CD4-positive, alpha-beta T cell (primary cell): ENCODE results near the gene NT5DC3. TPM values are rescaled to one million over a fixed set of nuclear protein-coding genes. Genes with fewer than 3 reads are reported as not detected.

Experiments used
- ATAC-seq: fragments of 200-7000 bp; cut with Tn5 transposase; one replicate; pipeline ENCODE4 v1.10.0; 2022; ENCODE audit warnings: mild to moderate bottlenecking; ENCODE audit not compliant: poor library complexity
- CTCF ChIA-PET: fragments of 350-600 bp; sonication (Branson Sonifier 250); formaldehyde crosslinking; loops from one replicate; lab custom pipeline; 2021; ENCODE audit warnings: antibody characterized with exemption, inconsistent platforms; lab: Charles Lee
- POLR2A ChIA-PET: fragments of 350-600 bp; sonication (Branson Sonifier 250); formaldehyde crosslinking; loops from one replicate; lab custom pipeline; 2021; ENCODE audit warnings: antibody characterized with exemption, inconsistent platforms; lab: Charles Lee
- DNase-seq, 14 experiments: peaks; one replicate each; pipeline ENCODE4 v3.0.0-alpha.2; 2013 to 2020; ENCODE audit warnings: mixed read lengths in 2 of 14
- H3K27ac ChIP-seq, 2 donors: one replicate each; pipeline versions ENCODE4 v1.5.1 to v1.7.0; 2013; ENCODE audit warnings: low read length in 2 of 2, low read depth in 1 of 2, mild to moderate bottlenecking in 1 of 2
- H3K27me3 ChIP-seq, 2 experiments: 1 replicate in 1 of 2; 2 replicates in 1 of 2; pipeline versions ENCODE4 v1.6.1 to v1.7.0; 2013; ENCODE audit warnings: low read length in 2 of 2, control low read depth in 1 of 2, mild to moderate bottlenecking in 1 of 2, moderate library complexity in 1 of 2; ENCODE audit not compliant: insufficient read depth in 2 of 2, control insufficient read depth in 1 of 2
- H3K36me3 ChIP-seq: one replicate; pipeline ENCODE4 v1.6.1; 2013; ENCODE audit warnings: low read length, control low read depth; ENCODE audit not compliant: insufficient read depth
- H3K4me1 ChIP-seq: one replicate; pipeline ENCODE4 v1.6.1; 2013; ENCODE audit warnings: low read length, control low read depth; ENCODE audit not compliant: insufficient read depth
- H3K4me3 ChIP-seq: one replicate; pipeline ENCODE4 v1.5.1; 2013; ENCODE audit warnings: mild to moderate bottlenecking, low read length, moderate library complexity
- H3K9me3 ChIP-seq, 2 experiments: 1 replicate in 1 of 2; 2 replicates in 1 of 2; pipeline versions ENCODE4 v1.6.1 to v1.7.0; 2013; ENCODE audit warnings: low read length in 2 of 2, mild to moderate bottlenecking in 2 of 2, control low read depth in 1 of 2, moderate library complexity in 1 of 2; ENCODE audit not compliant: control insufficient read depth in 1 of 2, insufficient read depth in 1 of 2
- H3K27ac Mint-ChIP-seq: one replicate; pipeline ENCODE4 v1.8.0; 2020; ENCODE audit warnings: mixed read lengths
- H3K27me3 Mint-ChIP-seq: one replicate; pipeline ENCODE4 v1.8.0; 2021; ENCODE audit warnings: mixed read lengths
- H3K36me3 Mint-ChIP-seq: one replicate; pipeline ENCODE4 v1.8.0; 2021; ENCODE audit warnings: low read depth, mixed read lengths
- H3K4me1 Mint-ChIP-seq: one replicate; pipeline ENCODE4 v1.8.0; 2021; ENCODE audit warnings: low read depth, mixed read lengths
- H3K4me3 Mint-ChIP-seq: one replicate; pipeline ENCODE4 v1.8.0; 2020; ENCODE audit warnings: mild to moderate bottlenecking, mixed read lengths
- H3K9me3 Mint-ChIP-seq: one replicate; pipeline ENCODE4 v1.8.0; 2020; ENCODE audit warnings: mixed read lengths
- intact Hi-C, 2 experiments: fragments of 100-400 bp; cut with DNase I in 1 of 2; cut with micrococcal nuclease in 1 of 2; formaldehyde crosslinking; loops; one replicate each; pipeline versions ENCODE4 v1.15.1 to v1.9.0; 2023 to 2025; cut with DNase I, micrococcal nuclease
- total RNA-seq, 174 experiments: library from RNA in 2 of 174; stranded (reverse) in 2 of 174; gene quantifications; one replicate each; pipeline ENCODE4 v1.2.3 and lab custom pipeline; 2021 to 2026
- TF ChIP-seq, protein P1 (sequence below): fragments of 200-600 bp; IDR thresholded peaks from one replicate; pipeline ENCODE4 v1.8.0; 2022; ENCODE audit warnings: antibody characterized with exemption, mild to moderate bottlenecking

Gene NT5DC3
- total RNA-seq, 2 experiments from 2014 or later: 3.5 to 4.0 TPM

DNA sequence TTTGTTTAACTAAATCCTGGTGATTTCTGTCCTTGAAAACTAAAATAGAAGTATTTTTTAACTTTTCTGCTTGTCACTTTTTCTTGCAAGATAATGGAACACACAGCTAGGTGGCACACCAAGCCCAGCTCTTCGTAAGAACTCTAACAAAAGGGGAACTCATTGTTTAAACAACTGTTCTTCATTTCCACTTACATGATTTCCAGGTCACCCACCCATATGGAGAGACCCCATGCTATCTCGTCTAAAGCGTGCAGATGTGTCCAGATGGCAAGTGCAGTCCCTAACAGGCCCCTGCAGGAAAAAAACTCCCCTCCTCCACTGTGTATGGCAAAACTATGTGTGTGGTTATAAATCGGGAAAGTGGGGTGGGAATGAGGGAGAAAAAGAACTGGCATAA, 43.3 kb upstream of the NT5DC3 start:
- no peaks in the 10 kb centered on the region for H3K36me3 ChIP-seq
- CTCF ChIA-PET: interaction anchor here (0.7 to 2.6 kb wide), 6 partner anchors 15 to 225 kb away, joined by 3 to 9 read pairs (median 3); no protein-coding TSS in a partner anchor
- H3K9me3 Mint-ChIP-seq: no peaks in the 10 kb centered on the region
- no peak overlapping the region for H3K27ac ChIP-seq
- DNase-seq (peak; percentile 17 to 75 (median 37)), ATAC-seq (peak; percentile 78)
- H3K4me1 Mint-ChIP-seq: peaks cover 6% of the 10 kb centered on the region
- no peaks in the 10 kb centered on the region for H3K9me3 ChIP-seq
- H3K27me3 Mint-ChIP-seq: no peaks in the 10 kb centered on the region
- H3K36me3 Mint-ChIP-seq: no peaks in the 10 kb centered on the region
- peaks cover 2% of the 10 kb centered on the region for H3K4me1 ChIP-seq
- no peaks in the 10 kb centered on the region for H3K27me3 ChIP-seq
- POLR2A ChIA-PET: interaction anchor here (0.9 to 1.5 kb wide), 7 partner anchors 18 to 226 kb away, joined by 3 to 49 read pairs (median 6); partner anchors contain the start of genes HSP90B1 and TDG
- intact Hi-C loops: loop anchor here (1.0 to 2.0 kb wide), 4 partner anchors 46 to 225 kb away; partner anchors contain the start of gene HSP90B1 (in 2 of the 2)
- no peak overlapping the region for H3K4me3 Mint-ChIP-seq
- no peak overlapping the region for H3K4me3 ChIP-seq
- no peak overlapping the region for H3K27ac Mint-ChIP-seq
- TF ChIP-seq, protein P1, sequence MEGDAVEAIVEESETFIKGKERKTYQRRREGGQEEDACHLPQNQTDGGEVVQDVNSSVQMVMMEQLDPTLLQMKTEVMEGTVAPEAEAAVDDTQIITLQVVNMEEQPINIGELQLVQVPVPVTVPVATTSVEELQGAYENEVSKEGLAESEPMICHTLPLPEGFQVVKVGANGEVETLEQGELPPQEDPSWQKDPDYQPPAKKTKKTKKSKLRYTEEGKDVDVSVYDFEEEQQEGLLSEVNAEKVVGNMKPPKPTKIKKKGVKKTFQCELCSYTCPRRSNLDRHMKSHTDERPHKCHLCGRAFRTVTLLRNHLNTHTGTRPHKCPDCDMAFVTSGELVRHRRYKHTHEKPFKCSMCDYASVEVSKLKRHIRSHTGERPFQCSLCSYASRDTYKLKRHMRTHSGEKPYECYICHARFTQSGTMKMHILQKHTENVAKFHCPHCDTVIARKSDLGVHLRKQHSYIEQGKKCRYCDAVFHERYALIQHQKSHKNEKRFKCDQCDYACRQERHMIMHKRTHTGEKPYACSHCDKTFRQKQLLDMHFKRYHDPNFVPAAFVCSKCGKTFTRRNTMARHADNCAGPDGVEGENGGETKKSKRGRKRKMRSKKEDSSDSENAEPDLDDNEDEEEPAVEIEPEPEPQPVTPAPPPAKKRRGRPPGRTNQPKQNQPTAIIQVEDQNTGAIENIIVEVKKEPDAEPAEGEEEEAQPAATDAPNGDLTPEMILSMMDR: peak; percentile 75

- CTCF ChIA-PET: interaction anchor here (0.7 to 2.6 kb wide), 6 partner anchors 14 to 225 kb away, joined by 3 to 9 read pairs (median 3); no protein-coding TSS in a partner anchor
- H3K4me3 ChIP-seq: no peak overlapping the region
These were observed 42.9 kb upstream of the NT5DC3 start for GRCh38 chr12:103883908-103884307.

GRCh38 chr12:103882861-103883596, 42.0 kb upstream of the NT5DC3 start:
- POLR2A ChIA-PET: interaction anchor here (1.5 kb wide), 1 partner anchor 19 kb away, joined by 9 read pairs; no protein-coding TSS in a partner anchor
- TF ChIP-seq, protein P1: no peak
- H3K27me3 Mint-ChIP-seq: no peaks in the 10 kb centered on the region
- H3K36me3 ChIP-seq: no peaks in the 10 kb centered on the region
- peaks cover 7% of the 10 kb centered on the region for H3K4me1 ChIP-seq
- no peak for DNase-seq
- H3K9me3 ChIP-seq: no peaks in the 10 kb centered on the region
- no peak overlapping the region for H3K4me3 Mint-ChIP-seq
- CTCF ChIA-PET: interaction anchor here (2.6 kb wide), 1 partner anchor 226 kb away, joined by 9 read pairs; no protein-coding TSS in a partner anchor
- H3K4me1 Mint-ChIP-seq: peaks cover 7% of the 10 kb centered on the region
- intact Hi-C loops: no loop called here
- H3K27ac Mint-ChIP-seq: no peak overlapping the region
- no peaks in the 10 kb centered on the region for H3K36me3 Mint-ChIP-seq
- H3K9me3 Mint-ChIP-seq: no peaks in the 10 kb centered on the region
- H3K27me3 ChIP-seq: no peaks in the 10 kb centered on the region
- no peak overlapping the region for H3K4me3 ChIP-seq
- no peak overlapping the region for H3K27ac ChIP-seq
- ATAC-seq: no peak

More at GRCh38 chr12:103883908-103884307, 42.9 kb upstream of the NT5DC3 start:
- H3K36me3 ChIP-seq: no peaks in the 10 kb centered on the region
- H3K27me3 ChIP-seq: no peaks in the 10 kb centered on the region
- Mint-ChIP-seq H3K4me1 (peaks cover 6% of the 10 kb centered on the region), H3K27me3 (no peaks in the 10 kb centered on the region), H3K27ac (no peak overlapping the region), H3K36me3 (no peaks in the 10 kb centered on the region), H3K9me3 (no peaks in the 10 kb centered on the region), H3K4me3 (no peak overlapping the region)
- no peak overlapping the region for H3K27ac ChIP-seq
- DNase-seq: no peak
- TF ChIP-seq, protein P1: no peak
- POLR2A ChIA-PET: interaction anchor here (0.9 to 1.5 kb wide), 7 partner anchors 18 to 227 kb away, joined by 3 to 49 read pairs (median 6); partner anchors contain the start of genes HSP90B1 and TDG
- ATAC-seq: no peak
- peaks cover 2% of the 10 kb centered on the region for H3K4me1 ChIP-seq
- intact Hi-C loops: loop anchor here (1.0 to 2.0 kb wide), 4 partner anchors 46 to 225 kb away; partner anchors contain the start of gene HSP90B1 (in 2 of the 2)
- H3K9me3 ChIP-seq: no peaks in the 10 kb centered on the region
